ENCODE data around the gene CNPY1. TPM values are rescaled to one million over a fixed set of nuclear protein-coding genes. Genes with fewer than 3 reads are reported as not detected.

The CNPY1 gene
- polyA plus RNA-seq, 1 of the 3 experiments (the other 2 are of a cell fraction), result not detected

GRCh38 chr7:155486783-155487508, 59.4 kb downstream of the CNPY1 start:
- Histone ChIP-seq H2AFZ (ENCODE audit: low read depth) (no peak overlapping the region), H3K36me3 (replicated peaks in 1 of 2; ENCODE audit: control insufficient read depth in 1 of 2, insufficient read depth in 2 of 2, low read length in 1 of 2) (no peaks in the 10 kb centered on the region), H3K4me3 (ENCODE audit: low read depth in 2 of 2, low read length in 1 of 2) (no peak overlapping the region), H4K20me1 (ENCODE audit: insufficient read depth) (no peaks in the 10 kb centered on the region), H3K9me3 (no peaks in the 10 kb centered on the region), H3K79me2 (ENCODE audit: insufficient read depth) (no peaks in the 10 kb centered on the region), H3K4me2 (no peak overlapping the region), H3K4me1 (ENCODE audit: control insufficient read depth in 1 of 2, insufficient read depth in 2 of 2, low read depth in 1 of 2, low read length in 1 of 2) (peaks cover 0 to 3% of the 10 kb centered on the region in 2 experiments; a peak in 1 of 4 replicates), H3K9ac (no peak overlapping the region), H3K9me2 (no peaks in the 10 kb centered on the region), H3K27ac (ENCODE audit: low read depth in 2 of 2, low read length in 1 of 2) (no peak overlapping the region), H3K27me3 (ENCODE audit: insufficient read depth) (peaks cover 99% of the 10 kb centered on the region), H3F3A (replicated peaks; ENCODE audit: insufficient read depth) (peaks cover 4% of the 10 kb centered on the region)
- ChIA-PET CTCF (interaction anchor here (1.3 to 1.6 kb wide), 2 partner anchors 21 to 112 kb away, joined by 3 to 5 read pairs; no protein-coding TSS in a partner anchor), POLR2A (no interaction called here)
- DNase-seq, result no peak
- TF ChIP-seq MXI1 (IDR thresholded peaks at IDR 0.05; ENCODE audit: low read depth, low read length) (no peak), SMC3 (IDR thresholded peaks at IDR 0.05; ENCODE audit: low read depth, low read length) (no peak), EZH2phosphoT487 (IDR thresholded peaks at IDR 0.05; ENCODE audit: borderline replicate concordance, low read depth) (no peak), USF1 (IDR thresholded peaks at IDR 0.05; ENCODE audit: borderline replicate concordance, low read depth) (no peak), SIN3A (IDR thresholded peaks at IDR 0.05; ENCODE audit: borderline replicate concordance, low read depth, low read length) (no peak)
- WGBS (ENCODE audit: low lambda C conversion rate), result 29% methylated on average over 18 of the region's 18 CpGs

GRCh38 chr7:155484483-155485399, 61.6 kb downstream of the CNPY1 start:
- POLR2A ChIA-PET, result no interaction called here
- Histone ChIP-seq H3K9me3 (no peaks in the 10 kb centered on the region), H3K27ac (ENCODE audit: low read depth in 2 of 2, low read length in 1 of 2) (no peak overlapping the region), H3K4me3 (ENCODE audit: low read depth in 2 of 2, low read length in 1 of 2) (no peak overlapping the region), H2AFZ (ENCODE audit: low read depth) (no peak overlapping the region), H3K36me3 (replicated peaks in 1 of 2; ENCODE audit: control insufficient read depth in 1 of 2, insufficient read depth in 2 of 2, low read length in 1 of 2) (no peaks in the 10 kb centered on the region), H3K79me2 (ENCODE audit: insufficient read depth) (no peaks in the 10 kb centered on the region), H3K4me1 (ENCODE audit: control insufficient read depth in 1 of 2, insufficient read depth in 2 of 2, low read depth in 1 of 2, low read length in 1 of 2) (peaks cover 0 to 3% of the 10 kb centered on the region in 2 experiments; a peak in 1 of 4 replicates), H3K27me3 (ENCODE audit: insufficient read depth) (peaks cover 88% of the 10 kb centered on the region), H3F3A (replicated peaks; ENCODE audit: insufficient read depth) (peaks cover 4% of the 10 kb centered on the region), H3K9ac (no peak overlapping the region), H3K9me2 (no peaks in the 10 kb centered on the region), H4K20me1 (ENCODE audit: insufficient read depth) (no peaks in the 10 kb centered on the region), H3K4me2 (no peak overlapping the region)
- TF ChIP-seq ZBTB33 (IDR thresholded peaks at IDR 0.05; ENCODE audit: borderline replicate concordance, low read depth) (no peak), YY1 (IDR thresholded peaks at IDR 0.05; ENCODE audit: low read depth) (no peak), TAF1 (IDR thresholded peaks at IDR 0.05; ENCODE audit: borderline replicate concordance, low read depth, low read length) (no peak), SMC3 (IDR thresholded peaks at IDR 0.05; ENCODE audit: low read depth, low read length) (no peak), USF1 (IDR thresholded peaks at IDR 0.05; ENCODE audit: borderline replicate concordance, low read depth) (no peak), IRF3 (IDR thresholded peaks at IDR 0.05; ENCODE audit: low read depth, low read length) (no peak), MAX (IDR thresholded peaks at IDR 0.05; ENCODE audit: low read depth) (no peak), RFX5 (IDR thresholded peaks at IDR 0.05; ENCODE audit: low read length) (no peak), MXI1 (IDR thresholded peaks at IDR 0.05; ENCODE audit: low read depth, low read length) (no peak)
- CTCF ChIA-PET, result interaction anchor here (0.6 to 1.2 kb wide), 2 partner anchors 48 to 114 kb away, joined by 3 read pairs; no protein-coding TSS in a partner anchor
- WGBS (ENCODE audit: low lambda C conversion rate), result 28% methylated on average over 20 of the region's 23 CpGs
- DNase-seq, result no peak

Data from SK-N-SH (cell line).